ENCODE measurements around the gene LCN15.

The LCN15 gene

DNA sequence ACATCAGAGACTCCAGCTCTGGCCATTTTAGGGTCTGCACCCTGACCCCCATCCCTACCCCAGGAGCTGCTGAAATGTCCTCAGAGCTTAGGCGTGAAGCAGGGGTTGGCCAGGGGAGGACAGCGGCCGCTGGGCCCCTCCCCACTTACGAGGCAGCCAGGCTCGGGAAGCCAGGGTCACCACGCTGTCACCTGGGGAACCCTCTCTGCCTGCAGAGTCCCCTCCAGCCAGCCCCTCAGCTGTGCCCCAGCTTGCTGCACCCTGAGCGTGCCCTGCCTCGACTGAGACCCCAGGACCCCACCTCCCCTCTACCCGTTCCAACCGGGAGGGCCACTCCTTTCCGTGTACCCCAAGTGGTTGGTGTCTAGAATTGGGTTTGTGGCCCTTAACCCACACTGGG, 24.2 kb downstream of the LCN15 start:
- DNase-seq (ENCODE audit: low spot score), result no peak
- TF ChIP-seq, protein P1, sequence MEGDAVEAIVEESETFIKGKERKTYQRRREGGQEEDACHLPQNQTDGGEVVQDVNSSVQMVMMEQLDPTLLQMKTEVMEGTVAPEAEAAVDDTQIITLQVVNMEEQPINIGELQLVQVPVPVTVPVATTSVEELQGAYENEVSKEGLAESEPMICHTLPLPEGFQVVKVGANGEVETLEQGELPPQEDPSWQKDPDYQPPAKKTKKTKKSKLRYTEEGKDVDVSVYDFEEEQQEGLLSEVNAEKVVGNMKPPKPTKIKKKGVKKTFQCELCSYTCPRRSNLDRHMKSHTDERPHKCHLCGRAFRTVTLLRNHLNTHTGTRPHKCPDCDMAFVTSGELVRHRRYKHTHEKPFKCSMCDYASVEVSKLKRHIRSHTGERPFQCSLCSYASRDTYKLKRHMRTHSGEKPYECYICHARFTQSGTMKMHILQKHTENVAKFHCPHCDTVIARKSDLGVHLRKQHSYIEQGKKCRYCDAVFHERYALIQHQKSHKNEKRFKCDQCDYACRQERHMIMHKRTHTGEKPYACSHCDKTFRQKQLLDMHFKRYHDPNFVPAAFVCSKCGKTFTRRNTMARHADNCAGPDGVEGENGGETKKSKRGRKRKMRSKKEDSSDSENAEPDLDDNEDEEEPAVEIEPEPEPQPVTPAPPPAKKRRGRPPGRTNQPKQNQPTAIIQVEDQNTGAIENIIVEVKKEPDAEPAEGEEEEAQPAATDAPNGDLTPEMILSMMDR (IDR thresholded peaks at IDR 0.05), result no peak
- Histone ChIP-seq H3K4me3 (no peak overlapping the region), H3K27ac (no peak overlapping the region)

DNA sequence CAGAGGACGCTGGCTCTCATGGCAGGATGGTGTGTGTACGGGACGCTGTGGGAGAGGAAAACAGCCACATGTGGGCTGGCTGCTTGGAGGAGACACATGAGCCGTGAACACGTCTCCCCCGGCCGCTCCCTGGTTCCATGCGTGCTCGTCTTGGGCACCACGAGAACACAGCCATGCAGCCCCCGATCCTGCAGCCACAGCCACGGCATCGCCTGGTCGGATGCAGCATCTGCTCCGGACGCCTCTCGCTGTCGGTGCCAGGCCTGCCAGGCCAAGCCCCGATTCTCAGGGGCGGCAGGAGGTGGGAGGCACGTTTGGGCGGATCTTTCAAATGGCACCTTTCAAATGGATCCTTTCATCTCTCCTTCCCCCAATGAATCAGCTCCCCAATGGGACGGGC, 24.8 kb downstream of the LCN15 start:
- DNase-seq (ENCODE audit: low spot score), result no peak
- Histone ChIP-seq H3K27ac (no peak overlapping the region), H3K4me3 (no peak overlapping the region)
- TF ChIP-seq, protein P1 (IDR thresholded peaks at IDR 0.05), result no peak

DNA sequence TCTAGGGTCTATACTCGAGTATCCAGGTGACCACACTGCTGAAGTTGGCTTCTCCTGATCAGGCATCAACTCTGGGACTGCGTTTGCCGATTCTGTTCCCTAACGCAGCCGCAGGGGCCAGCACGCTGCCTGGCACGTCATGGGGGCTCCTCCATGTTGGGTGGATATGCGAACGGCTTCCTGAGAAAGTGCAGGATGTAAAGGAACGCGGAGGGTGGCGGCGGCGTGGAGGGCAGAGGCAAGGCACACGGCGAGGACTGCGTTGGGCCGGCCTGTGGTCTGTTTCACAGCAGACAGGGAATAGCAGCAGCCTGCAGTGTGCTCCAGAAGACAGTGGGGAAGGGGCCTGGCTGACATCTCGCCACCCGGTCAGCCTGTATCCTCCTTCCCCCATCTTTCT, 25.4 kb downstream of the LCN15 start:
- Histone ChIP-seq H3K27ac (no peak overlapping the region), H3K4me3 (no peak overlapping the region)
- no peak for DNase-seq (ENCODE audit: low spot score)
- TF ChIP-seq, protein P1 (IDR thresholded peaks at IDR 0.05), result no peak

DNA sequence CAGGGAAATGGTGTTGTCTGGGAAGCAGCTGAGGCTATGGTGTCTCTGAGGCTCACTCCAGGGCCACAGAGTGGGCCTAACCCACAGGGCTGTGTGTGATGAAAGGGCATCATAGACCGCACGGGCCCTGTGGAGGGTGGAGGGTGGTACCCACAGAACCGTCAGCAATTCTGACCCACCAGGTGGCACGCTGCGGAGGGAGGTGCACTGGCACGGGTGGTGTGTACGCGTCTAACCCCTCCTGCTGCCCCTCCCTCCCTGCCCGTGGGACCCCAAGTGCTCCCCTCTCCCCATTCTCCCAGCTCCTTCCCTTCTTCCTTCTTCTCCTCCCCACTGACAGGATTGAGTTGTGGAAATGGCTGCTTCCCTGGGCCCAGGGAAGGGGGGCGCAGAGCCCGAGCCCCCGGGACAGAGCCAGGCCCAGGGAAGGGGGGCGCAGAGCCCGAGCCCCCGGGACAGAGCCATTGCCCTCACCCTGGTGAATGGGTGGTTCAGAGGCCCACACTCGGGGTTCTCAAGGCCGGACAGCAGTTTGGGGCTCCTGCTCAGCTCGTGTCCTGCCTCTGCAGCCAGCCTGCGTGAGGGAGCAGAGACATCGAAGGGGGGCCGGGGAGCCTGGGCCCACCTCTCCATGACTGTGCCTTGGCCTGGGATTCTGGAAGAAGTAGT, 28.4 kb downstream of the LCN15 start:
- no peak overlapping the region for H3K4me3 ChIP-seq
- no peak for DNase-seq (ENCODE audit: low spot score)
- no peak overlapping the region for H3K27ac ChIP-seq
- TF ChIP-seq, protein P1 (IDR thresholded peaks at IDR 0.05), result no peak

DNA sequence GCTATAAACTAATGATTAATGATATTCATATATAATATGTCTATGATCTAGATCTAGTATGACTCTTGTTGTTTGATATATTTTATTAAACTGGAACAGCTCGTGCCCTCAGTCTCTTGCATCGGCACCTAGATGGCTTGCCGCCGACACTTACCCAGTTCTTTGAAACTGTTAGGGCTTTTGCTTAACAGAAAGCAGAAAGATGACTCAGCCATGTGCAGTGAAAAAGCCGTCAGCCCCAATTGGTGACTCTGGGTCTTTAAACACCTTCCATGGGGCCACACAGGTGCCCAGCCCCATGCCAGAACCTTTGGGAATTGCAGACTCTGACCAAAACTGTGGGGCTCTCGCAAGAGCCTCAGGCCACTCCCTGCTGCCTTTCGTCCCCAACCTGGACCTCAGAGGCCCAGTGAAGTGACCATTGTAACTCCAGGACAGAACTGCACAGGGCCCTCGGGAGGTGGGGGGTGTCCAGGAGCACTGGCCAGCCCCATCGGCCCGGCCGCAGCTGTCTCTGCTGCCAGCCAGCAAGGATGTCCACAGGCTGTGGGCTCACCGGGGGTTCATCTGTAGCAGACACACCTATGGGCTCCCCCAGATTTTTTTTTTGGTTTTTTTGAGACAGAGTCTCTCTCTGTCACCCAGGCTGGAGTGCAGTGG, 29.4 kb downstream of the LCN15 start:
- TF ChIP-seq, protein P1 (IDR thresholded peaks at IDR 0.05), result no peak
- no peak overlapping the region for H3K4me3 ChIP-seq
- DNase-seq (ENCODE audit: low spot score), result no peak
- H3K27ac ChIP-seq, result no peak overlapping the region

DNA sequence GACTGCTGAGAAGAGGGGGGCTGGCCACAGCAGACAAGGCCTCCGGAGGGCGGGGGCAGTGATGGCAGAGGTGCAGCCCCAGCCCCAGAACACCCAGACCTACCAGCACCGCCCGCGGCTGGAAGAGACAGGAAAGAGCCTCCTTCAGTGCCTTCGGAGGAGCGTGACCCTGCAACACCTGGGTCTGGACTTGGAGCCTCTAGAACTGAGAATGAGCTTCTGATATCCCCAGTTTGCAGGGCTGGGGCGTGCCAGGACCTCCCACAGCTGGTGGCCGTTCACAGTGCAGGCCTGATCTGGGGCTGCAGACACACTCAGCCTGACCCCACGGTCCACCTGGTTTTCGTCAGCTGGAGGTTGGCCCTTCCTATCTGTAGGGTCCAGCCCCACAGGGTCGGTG, 30.7 kb downstream of the LCN15 start:
- no peak overlapping the region for H3K4me3 ChIP-seq
- H3K27ac ChIP-seq, result no peak overlapping the region
- no peak for DNase-seq (ENCODE audit: low spot score)
- TF ChIP-seq, protein P1 (IDR thresholded peaks at IDR 0.05), result no peak

All from coronary artery (tissue), 2 donors.